ENCODE measurements around the gene ARL6IP4.
A peak's percentile ranks its signal among the peaks of the same experiment; 100 is the strongest.

DNA sequence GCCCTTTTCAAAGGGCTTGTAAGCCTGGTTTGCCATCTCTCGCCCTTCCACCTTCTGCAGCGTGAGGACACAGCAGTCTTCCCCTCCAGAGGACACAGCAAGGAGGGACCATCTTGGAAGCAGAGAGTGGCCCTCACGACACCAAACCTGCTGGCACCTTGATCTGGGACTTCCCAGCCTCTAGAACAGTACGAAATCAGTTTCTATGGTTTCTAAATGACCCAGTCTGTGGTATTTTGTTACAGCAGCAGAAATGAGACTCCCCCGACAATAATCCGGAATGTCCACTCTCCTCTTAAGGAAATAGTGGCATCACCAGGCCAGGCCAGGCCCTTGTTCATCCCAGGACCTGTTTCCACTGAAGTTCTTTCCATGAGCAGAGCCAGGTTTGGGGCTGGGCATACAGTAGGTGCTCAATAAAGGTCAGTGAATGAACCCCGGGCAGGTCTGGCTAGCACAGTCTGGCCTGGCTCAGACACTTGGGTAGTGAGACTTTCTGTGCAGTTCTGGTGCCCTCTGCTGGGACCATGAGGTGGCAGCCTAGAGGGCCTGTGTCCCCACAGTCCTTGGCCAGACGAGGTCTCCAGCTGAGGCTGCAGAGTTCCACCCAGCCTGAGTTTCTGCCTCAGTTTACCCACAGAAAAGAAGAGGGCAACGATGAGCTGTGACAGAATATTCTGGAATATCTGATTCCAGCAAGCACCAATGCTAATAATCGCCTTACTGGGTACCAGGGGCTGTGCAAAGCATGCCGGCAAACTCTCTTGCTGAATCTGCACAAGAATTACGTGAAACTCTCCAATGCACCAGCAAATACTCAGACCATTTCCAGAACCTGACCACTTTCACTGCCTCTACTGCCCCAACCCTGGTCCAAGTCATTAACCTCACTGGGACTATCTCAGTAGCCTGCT, 28.2 kb upstream of the ARL6IP4 start:
- TF ChIP-seq, protein P1, sequence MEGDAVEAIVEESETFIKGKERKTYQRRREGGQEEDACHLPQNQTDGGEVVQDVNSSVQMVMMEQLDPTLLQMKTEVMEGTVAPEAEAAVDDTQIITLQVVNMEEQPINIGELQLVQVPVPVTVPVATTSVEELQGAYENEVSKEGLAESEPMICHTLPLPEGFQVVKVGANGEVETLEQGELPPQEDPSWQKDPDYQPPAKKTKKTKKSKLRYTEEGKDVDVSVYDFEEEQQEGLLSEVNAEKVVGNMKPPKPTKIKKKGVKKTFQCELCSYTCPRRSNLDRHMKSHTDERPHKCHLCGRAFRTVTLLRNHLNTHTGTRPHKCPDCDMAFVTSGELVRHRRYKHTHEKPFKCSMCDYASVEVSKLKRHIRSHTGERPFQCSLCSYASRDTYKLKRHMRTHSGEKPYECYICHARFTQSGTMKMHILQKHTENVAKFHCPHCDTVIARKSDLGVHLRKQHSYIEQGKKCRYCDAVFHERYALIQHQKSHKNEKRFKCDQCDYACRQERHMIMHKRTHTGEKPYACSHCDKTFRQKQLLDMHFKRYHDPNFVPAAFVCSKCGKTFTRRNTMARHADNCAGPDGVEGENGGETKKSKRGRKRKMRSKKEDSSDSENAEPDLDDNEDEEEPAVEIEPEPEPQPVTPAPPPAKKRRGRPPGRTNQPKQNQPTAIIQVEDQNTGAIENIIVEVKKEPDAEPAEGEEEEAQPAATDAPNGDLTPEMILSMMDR (IDR thresholded peaks at IDR 0.05; ENCODE audit: low read depth, low read length) = peak; percentile 98
- no peak for TF ChIP-seq POLR2A (IDR thresholded peaks at IDR 0.05; ENCODE audit: extremely low read depth, insufficient read length)

Data from NB4 (cell line).